Measurements from ENCODE around the gene HHAT.
A peak's percentile ranks its signal among the peaks of the same experiment; 100 is the strongest.

HHAT gene

GRCh38 chr1:210607361-210607760, 278.7 kb downstream of the HHAT start:
- no peak for DNase-seq

- no peak for DNase-seq
Measured at GRCh38 chr1:210608767-210609166, 280.1 kb downstream of the HHAT start.

- DNase-seq, result no peak
Measured at GRCh38 chr1:210616356-210616755, 287.7 kb downstream of the HHAT start.

GRCh38 chr1:210617293-210617692, 288.6 kb downstream of the HHAT start:
- no peak for DNase-seq

- DNase-seq, result no peak
Measured at GRCh38 chr1:210618369-210618768, 289.7 kb downstream of the HHAT start.

- no peak for DNase-seq
Measured at GRCh38 chr1:210620867-210621488, 292.3 kb downstream of the HHAT start.

- DNase-seq, result no peak
Measured at GRCh38 chr1:210621712-210622111, 293.0 kb downstream of the HHAT start.

GRCh38 chr1:210624722-210625121, 296.0 kb downstream of the HHAT start:
- no peak for DNase-seq

- no peak for DNase-seq
Measured at GRCh38 chr1:210625715-210626114, 297.0 kb downstream of the HHAT start.

GRCh38 chr1:210626341-210626740, 297.6 kb downstream of the HHAT start:
- DNase-seq, result no peak

- no peak for DNase-seq
Measured at GRCh38 chr1:210627755-210628154, 299.1 kb downstream of the HHAT start.

GRCh38 chr1:210629276-210629675, 300.6 kb downstream of the HHAT start:
- DNase-seq, result no peak

- DNase-seq, result no peak
Measured at GRCh38 chr1:210631399-210631798, 302.7 kb downstream of the HHAT start.

GRCh38 chr1:210633140-210633539, 304.4 kb downstream of the HHAT start:
- no peak for DNase-seq

- DNase-seq, result no peak
Measured at GRCh38 chr1:210633636-210634035, 304.9 kb downstream of the HHAT start.

- no peak for DNase-seq
Measured at GRCh38 chr1:210635108-210635507, 306.4 kb downstream of the HHAT start.

- no peak for DNase-seq
Measured at GRCh38 chr1:210641582-210641981, 312.9 kb downstream of the HHAT start.

GRCh38 chr1:210645582-210646257, 317.0 kb downstream of the HHAT start:
- DNase-seq, result no peak

- no peak for DNase-seq
Measured at GRCh38 chr1:210646258-210646616, 317.5 kb downstream of the HHAT start.

GRCh38 chr1:210647406-210648333, 319.0 kb downstream of the HHAT start:
- DNase-seq, result peak; percentile 50

- DNase-seq, result no peak
Measured at GRCh38 chr1:210648588-210649269, 320.0 kb downstream of the HHAT start.

- no peak for DNase-seq
Measured at GRCh38 chr1:210650403-210650802, 321.7 kb downstream of the HHAT start.

GRCh38 chr1:210652329-210652954, 323.7 kb downstream of the HHAT start:
- no peak for DNase-seq
